PC-3 (cell line): ENCODE results near the gene DPH7.

Experiments
- EZH2 ChIP-seq: fragments of 300-600 bp; sonication (generic); IDR thresholded peaks from one replicate; pipeline ENCODE4 v1.6.1; 2017; ENCODE audit warnings: antibody characterized with exemption, mild to moderate bottlenecking, low read length; ENCODE audit not compliant: unreplicated experiment
- EZH2phosphoT487 ChIP-seq: fragments of 300-600 bp; sonication (generic); IDR thresholded peaks from 2 replicates; pipeline ENCODE4 v1.6.1; 2018; ENCODE audit warnings: mild to moderate bottlenecking, antibody characterized with exemption, low read length, borderline replicate concordance
- TF ChIP-seq, protein P1 (sequence below): fragments of 300-600 bp; sonication (generic); conservative IDR thresholded peaks from 2 replicates; pipeline ENCODE4 v1.5.1; 2017; ENCODE audit warnings: antibody characterized with exemption, low read depth, mild to moderate bottlenecking, low read length

DNA sequence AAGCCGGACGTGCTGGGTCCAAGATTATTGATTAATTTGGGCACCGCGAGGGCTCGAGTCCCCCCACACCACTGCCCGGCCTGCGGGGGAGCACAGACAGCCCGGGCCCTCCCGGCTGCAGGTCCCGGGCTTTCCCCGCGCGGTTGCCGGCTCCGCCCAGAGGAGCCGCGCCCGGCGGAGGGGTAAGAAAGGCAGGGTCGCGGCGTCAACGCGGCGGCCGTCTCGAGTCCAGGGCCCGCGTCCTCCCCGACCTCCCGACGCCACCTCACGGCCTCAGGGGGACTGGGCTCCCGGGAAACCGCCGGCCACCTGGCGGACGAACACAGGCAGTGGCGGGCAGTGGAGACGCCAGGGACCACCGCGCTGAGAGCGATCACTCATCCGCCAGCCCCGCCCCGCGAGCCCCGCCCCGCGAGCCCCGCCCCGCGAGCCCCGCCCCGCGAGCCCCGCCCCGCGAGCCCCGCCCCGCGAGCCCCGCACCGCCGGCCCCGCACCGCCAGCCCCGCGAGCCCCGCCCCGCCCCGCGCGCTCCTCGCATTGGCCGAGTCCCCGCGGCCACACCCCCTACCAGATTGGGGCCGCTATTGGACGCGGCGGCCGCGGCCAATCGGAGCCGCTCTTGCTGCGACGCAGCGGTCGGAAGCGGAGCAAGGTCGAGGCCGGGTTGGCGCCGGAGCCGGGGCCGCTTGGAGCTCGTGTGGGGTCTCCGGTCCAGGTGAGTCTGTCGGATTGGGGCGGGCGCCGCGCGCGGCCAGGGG lies 27.3 kb downstream of the DPH7 start, which contains the start of gene MRPL41:
- TF ChIP-seq, protein P1, sequence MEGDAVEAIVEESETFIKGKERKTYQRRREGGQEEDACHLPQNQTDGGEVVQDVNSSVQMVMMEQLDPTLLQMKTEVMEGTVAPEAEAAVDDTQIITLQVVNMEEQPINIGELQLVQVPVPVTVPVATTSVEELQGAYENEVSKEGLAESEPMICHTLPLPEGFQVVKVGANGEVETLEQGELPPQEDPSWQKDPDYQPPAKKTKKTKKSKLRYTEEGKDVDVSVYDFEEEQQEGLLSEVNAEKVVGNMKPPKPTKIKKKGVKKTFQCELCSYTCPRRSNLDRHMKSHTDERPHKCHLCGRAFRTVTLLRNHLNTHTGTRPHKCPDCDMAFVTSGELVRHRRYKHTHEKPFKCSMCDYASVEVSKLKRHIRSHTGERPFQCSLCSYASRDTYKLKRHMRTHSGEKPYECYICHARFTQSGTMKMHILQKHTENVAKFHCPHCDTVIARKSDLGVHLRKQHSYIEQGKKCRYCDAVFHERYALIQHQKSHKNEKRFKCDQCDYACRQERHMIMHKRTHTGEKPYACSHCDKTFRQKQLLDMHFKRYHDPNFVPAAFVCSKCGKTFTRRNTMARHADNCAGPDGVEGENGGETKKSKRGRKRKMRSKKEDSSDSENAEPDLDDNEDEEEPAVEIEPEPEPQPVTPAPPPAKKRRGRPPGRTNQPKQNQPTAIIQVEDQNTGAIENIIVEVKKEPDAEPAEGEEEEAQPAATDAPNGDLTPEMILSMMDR = peak; percentile 30; the same call in 1 of the 2 replicates
- TF ChIP-seq EZH2phosphoT487 (no peak), EZH2 (no peak)
